Measurements from ENCODE around the gene ARIH2.
A peak's percentile ranks its signal among the peaks of the same experiment; 100 is the strongest.
"Not testable (repeated sequence)": the region's sequence is repeated elsewhere in the genome, so short reads cannot be mapped to it uniquely, and the experiment has no call there.

Gene ARIH2

GRCh38 chr3:48918388-48919214, at the start of gene ARIH2:
TSS of gene ARIH2 (plus strand) at chr3:48918842. CDS start at chr3:48927559, 8,717 bp downstream.
- peak; percentile 86 for DNase-seq

- DNase-seq, result no peak
Observed at GRCh38 chr3:48877671-48878070, 41.0 kb upstream of the ARIH2 start.

GRCh38 chr3:48879307-48879993, 39.2 kb upstream of the ARIH2 start:
- DNase-seq, result no peak

- no peak for DNase-seq
Observed at GRCh38 chr3:48879994-48880377, 38.7 kb upstream of the ARIH2 start.

- no peak for DNase-seq
Observed at GRCh38 chr3:48881006-48881405, 37.6 kb upstream of the ARIH2 start.

GRCh38 chr3:48881652-48882114, 37.0 kb upstream of the ARIH2 start:
- DNase-seq, result no peak

GRCh38 chr3:48885753-48886152, 32.9 kb upstream of the ARIH2 start:
- DNase-seq, result no peak

GRCh38 chr3:48891606-48892005, 27.0 kb upstream of the ARIH2 start:
- DNase-seq, result no peak

- no peak for DNase-seq
Observed at GRCh38 chr3:48894516-48894915, 24.1 kb upstream of the ARIH2 start.

GRCh38 chr3:48896936-48897335, 21.7 kb upstream of the ARIH2 start:
- no peak for DNase-seq

- no peak for DNase-seq
Observed at GRCh38 chr3:48897460-48898376, 20.9 kb upstream of the ARIH2 start.

- peak; percentile 91 for DNase-seq
Observed at GRCh38 chr3:48898383-48899234, 20.0 kb upstream of the ARIH2 start, which contains the start of gene SLC25A20. TSS of gene SLC25A20 (minus strand) at chr3:48898882. CDS start at chr3:48898794, 88 bp downstream.

- DNase-seq, result no peak
Observed at GRCh38 chr3:48899273-48899672, 19.4 kb upstream of the ARIH2 start.

GRCh38 chr3:48907026-48907425, 11.6 kb upstream of the ARIH2 start:
- not testable (repeated sequence) for DNase-seq

GRCh38 chr3:48915296-48915695, 3.3 kb upstream of the ARIH2 start:
- DNase-seq, result no peak

- peak; percentile 47 for DNase-seq
Observed at GRCh38 chr3:48919215-48920138, 835 bp downstream of the ARIH2 start.

- DNase-seq, result peak; percentile 11
Observed at GRCh38 chr3:48926425-48927392, 8.1 kb downstream of the ARIH2 start.

GRCh38 chr3:48927928-48928327, 9.3 kb downstream of the ARIH2 start:
- no peak for DNase-seq

GRCh38 chr3:48928679-48929078, 10.0 kb downstream of the ARIH2 start:
- no peak for DNase-seq
